HG03442 (cell line): ENCODE measurements around the gene KLHL9.

Source experiments
- ATAC-seq: cut with Tn5 transposase; IDR thresholded peaks from one replicate; pipeline ENCODE4 v1.9.1; 2021; ENCODE audit warnings: mild to moderate bottlenecking, moderate library complexity; ENCODE audit not compliant: unreplicated experiment

KLHL9 gene

DNA sequence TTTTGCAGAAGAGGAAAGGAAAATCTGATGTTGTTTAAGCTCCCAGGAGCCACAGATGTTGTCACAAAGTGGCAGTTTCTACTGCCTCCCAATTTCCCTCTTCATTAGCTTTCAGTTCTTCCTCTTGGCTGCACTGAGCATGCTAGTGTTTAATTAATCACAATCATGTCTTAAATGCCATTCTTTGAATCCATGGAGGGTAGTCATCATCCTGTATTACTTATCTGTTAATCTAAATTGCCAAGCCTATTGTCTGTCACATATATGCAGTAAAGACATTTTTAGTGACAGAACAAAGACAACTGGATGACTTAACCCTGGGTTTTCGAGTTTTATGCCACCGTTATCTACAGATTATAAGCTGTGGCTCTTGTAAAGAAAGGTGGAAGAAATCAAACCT is 14.7 kb downstream of the KLHL9 start:
- no peak for ATAC-seq

- ATAC-seq: peak; percentile 67
Observed at GRCh38 chr9:21317956-21318923, 17.0 kb downstream of the KLHL9 start.

- ATAC-seq: no peak
Observed at GRCh38 chr9:21316860-21317259, 18.3 kb downstream of the KLHL9 start.

GRCh38 chr9:21316032-21316842 is 19.0 kb downstream of the KLHL9 start:
- no peak for ATAC-seq

DNA sequence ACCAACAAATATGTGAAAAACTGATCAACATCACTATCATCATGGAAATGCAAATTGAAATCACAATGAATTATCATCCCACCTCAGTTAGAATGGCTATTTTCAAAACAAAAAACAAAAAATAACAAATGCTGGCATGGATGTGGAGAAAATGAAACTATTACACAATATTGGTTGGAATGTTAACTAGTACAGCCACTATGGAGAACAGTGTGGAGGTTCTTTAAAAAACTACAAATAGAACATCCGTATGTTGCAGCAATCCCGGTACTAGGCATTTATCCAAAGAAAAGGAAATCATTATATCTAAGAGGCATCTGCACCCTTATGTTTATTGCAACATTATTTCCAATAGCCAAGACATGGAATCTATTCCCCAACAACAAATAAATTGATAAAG is 21.1 kb downstream of the KLHL9 start:
- no peak for ATAC-seq

GRCh38 chr9:21311889-21312288 is 23.3 kb downstream of the KLHL9 start:
- ATAC-seq: no peak

DNA sequence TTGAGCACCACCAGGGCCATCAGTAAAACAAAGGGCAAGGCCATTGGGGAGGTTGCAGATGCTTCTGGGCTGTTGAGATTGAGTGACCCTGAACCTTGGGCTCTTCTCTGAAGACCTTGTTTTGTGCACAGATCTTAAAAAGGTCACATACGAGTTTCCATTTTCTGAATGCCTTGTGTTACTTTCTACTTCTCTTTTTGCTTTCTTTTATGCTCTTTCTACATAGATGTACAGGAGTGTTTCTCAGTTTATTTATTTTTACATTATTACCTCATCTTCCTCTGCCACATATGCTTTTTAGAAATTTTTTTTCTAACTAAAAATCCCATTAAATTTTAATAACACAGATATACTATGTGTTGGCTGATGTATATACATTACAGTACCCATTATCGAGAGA is 30.0 kb downstream of the KLHL9 start, which contains the start of gene IFNA5:
IFNA5 (minus strand) TSS at position 101 of the 400 bp plus-strand sequence; CDS start at position 44, 57 bp downstream.
- no peak for ATAC-seq

DNA sequence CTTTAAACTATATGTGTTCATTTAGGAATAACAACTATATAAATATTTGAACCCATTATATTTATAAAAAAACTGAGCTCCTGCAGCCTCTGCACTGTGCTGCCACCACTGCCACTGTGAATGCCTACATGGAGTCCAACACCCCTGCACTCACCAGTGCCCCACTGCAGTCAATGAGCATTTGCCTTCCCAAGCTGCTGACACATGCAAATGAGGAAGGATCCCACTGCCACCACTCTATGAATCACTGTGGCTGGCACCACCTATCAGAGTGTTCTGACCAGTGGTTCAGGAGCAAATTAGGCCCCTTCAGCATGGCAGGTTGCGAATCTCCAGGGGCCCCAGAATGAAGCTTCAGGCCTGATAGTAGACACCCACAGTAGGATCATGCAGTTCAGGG is 39.2 kb downstream of the KLHL9 start:
- ATAC-seq: no peak

- peak; percentile 73 for ATAC-seq
Observed at GRCh38 chr9:21294904-21295538, 40.2 kb downstream of the KLHL9 start.

DNA sequence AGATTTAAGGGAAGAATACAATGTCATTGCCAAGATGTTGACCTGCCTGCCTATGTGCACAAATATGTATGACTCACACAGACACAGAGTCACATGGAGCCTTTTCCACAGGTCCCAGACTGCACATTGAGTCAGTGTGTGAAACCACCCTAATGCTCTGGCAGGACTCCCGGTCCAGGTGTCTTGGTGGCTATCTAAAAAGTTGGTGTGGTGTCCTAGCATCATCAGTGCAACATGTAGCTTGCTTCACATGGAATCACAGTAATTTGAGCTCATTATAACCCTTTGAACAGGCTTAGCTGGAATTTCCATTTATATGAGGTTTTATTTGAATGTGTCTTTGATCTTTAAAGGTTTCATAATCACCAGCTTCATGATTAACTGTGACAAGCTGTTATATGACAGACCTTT is 40.8 kb downstream of the KLHL9 start:
- peak; percentile 75 for ATAC-seq

DNA sequence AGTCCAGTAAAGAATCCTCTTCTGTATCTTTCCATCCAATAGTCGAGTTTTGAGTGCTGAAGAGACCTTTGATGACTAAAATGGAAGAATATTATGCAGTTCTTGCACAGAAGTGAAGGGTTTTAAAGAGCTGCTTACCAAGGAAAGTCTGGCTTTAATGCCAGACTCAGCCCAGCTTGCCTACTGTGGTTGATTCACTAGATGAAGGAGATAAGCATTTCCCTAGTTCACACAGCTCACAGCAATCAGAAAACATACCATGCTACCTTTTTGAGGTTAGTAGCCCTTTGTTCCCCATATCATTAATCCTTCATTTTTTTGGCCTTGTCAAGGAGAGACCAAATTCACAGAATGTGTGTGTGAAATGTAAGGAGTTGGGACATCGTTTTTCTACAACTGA is 45.4 kb downstream of the KLHL9 start:
- no peak for ATAC-seq

DNA sequence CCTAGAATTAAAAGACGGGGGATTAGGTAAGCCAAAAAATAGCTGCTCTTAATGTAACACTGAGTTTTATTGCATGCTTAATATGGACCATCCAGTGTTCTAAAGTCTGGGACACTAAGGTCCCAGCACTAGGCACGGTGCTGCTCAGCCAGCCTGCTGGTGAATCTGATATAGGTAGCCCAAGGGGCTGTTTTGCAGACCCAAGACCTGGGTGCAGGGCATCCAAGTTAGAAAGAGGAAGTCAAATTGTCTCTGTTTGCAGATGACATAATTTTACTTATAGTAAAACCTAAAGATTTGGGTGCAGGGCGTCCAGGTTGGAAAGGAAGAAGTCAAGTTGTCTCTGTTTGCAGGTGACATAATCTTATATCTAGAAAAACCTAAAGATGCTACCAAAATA is 47.9 kb downstream of the KLHL9 start:
- no peak for ATAC-seq

DNA sequence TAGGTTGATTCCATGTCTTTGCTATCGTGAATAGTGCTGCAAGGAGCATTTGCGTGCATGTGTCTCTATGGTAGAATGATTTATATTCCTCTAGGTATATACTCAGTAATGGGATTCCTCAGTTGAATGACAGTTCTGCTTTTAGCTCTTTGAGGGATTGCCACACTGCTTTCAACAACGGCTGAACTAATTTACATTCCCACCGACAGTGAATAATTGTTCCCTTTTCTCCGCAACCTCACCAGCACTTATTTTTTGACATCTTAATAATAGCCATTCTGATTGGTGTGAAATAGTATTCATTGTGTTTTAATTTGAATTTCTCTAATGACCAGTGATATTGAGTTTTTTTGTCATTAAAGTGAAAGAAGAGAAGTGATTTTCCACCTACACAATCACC is 48.5 kb downstream of the KLHL9 start:
- no peak for ATAC-seq

- ATAC-seq: no peak
Observed at GRCh38 chr9:21286099-21286498, 49.1 kb downstream of the KLHL9 start.

DNA sequence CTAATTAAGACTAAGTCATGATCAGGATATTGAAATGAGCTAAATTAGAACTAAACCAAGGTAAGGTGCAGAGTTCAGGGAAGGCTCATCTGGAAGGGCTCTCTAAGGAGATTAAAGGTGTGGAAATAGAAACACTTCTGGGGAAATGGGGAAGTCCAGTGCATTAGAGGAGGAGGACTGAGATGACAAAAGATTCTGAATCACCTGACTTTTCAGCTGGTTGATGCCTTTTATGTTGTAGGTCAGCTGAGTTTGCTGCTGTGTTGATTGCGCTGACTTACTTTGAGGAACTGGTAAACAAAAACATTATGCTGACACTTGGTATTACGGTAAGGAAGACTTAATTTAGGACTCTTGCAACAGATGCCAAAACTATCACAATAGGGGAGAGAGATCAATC is 53.9 kb downstream of the KLHL9 start:
- ATAC-seq: no peak
